GM19099 (cell line): ENCODE results near the gene KRR1.

Experiments
- POLR2A ChIP-seq: IDR thresholded peaks from 3 replicates; pipeline ENCODE4 v1.6.1; 2011; ENCODE audit warnings: low read depth; ENCODE audit not compliant: insufficient read length; ENCODE audit errors: extremely low read depth

KRR1 gene

DNA sequence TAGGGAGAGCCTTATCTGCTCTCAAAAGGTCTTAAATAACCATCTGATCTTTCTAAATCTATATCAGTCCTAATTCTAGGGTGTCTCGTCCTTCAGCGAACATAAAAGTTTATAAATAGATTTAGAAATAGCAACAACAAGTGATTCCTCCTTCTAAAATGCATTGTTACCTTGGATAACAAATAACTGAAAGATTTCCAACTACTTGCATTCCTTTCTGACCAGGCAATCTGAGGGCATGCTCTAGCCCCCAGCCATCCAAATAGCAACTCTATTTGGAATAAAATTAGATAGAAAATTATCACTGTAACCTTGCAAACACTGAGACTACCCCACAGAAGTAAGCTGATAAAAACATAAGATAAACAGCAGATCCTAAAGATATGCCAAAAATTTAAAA is 21.8 kb upstream of the KRR1 start:
- no peak for TF ChIP-seq POLR2A

DNA sequence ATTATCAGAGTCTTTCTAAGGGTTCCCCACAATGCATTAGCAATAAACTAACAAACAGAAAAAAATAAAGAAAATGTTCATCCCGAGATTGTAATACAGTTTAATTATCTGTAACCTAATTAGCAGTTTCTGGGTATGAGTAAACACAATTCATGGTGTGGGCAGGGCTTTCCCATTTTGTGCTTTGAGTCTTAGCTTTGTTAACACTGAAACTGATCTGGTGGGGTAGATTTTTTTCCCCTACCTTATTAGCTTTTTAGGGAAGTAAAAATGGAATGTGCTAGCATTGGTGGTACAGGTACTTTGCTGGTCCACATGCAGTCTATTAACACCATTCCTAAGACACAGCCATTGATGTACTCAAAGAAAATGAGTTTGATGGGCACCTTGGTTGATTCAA is 18.4 kb upstream of the KRR1 start:
- no peak for TF ChIP-seq POLR2A

DNA sequence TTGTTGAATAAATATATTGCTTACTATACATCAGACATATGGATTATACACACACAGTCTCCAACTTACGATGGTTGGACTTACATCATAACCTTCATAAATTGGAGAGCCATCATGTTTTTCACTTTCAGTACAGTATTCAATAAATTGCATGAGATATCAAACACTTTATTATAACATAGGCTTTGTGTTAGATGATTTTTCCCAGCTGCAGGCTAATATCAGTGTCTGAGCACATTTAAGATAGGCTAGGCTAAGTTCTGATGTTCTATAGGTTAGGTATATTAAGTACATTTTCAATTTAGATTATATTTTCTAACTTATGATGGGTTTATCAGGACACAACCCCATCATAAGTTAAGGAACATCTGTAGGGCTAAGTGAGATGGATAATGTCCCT is 17.9 kb upstream of the KRR1 start:
- no peak for TF ChIP-seq POLR2A

DNA sequence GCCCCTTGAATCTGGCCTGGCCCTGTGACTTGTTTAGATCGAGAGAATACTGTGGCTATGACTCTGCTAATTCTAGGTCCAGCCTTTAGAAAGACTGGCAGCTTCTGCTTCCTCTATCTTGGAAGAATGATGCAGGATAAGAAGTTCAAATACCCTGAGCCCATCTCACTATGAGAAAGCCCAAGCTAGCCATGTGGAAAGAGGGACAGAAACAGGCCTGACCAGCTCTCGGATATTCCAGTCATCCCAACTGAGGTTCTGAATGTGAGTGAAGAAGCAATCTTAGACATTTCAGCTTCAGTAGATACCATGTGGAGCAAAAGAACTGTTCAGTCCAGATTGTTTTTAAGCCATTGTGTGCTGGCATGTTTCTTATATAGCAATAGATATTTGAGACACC is 17.3 kb upstream of the KRR1 start:
- no peak for TF ChIP-seq POLR2A

DNA sequence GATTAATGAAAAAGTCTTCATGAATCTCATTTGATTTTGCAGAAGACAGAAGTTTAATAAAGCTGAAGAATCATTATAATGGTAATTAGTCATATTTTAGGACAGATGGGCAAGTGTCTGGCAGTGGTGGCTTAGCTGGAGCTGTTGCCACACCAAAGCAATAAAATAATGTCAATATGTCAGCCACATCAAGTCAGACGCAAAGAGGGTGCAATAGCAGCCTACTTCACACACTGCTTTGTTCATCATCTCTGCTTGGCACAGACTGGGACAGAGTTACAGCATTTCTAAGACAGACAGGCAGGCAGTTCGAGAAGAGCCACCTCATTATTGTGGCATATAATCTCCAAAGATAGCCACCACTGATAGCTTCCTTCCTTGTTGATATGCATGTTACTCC is 16.9 kb upstream of the KRR1 start:
- no peak for TF ChIP-seq POLR2A

DNA sequence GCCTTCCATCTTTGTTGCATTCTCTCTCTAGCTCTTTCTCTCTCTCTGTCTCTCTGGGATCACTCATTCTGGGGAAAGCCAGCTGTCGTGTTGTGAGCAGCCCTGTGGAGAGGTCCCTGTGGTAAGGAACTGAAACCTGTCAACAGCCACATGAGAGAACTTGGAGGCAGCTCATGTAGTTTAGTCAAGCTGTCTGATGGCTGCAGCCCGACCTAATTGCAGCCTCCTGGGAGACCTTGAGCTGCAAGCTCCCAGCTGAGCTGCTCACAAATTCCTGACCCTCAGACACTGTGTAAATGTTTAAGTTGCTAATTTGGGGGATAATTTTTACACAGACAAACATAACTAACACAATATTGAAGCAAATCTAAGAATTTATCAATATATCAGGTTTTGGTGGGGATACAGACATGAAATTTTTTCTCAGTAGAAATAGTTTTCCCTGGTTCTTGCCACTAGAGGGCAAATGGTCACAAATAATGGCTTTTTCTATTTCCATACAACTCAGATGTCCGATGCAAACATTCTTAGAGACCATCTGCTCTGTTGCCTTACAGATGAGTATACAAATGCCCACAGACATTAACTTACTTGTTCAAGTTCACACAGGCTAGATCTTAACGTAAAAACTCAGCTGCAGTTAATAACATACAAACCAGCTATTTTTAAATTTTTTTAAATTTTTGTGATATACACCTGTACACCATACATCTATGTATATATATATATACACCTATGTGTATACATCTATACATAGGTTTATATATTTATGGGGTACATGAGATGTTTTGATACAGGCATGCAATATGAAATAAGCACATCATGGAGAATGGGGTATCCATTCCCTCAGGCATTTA is 15.5 kb upstream of the KRR1 start:
- TF ChIP-seq POLR2A = no peak

DNA sequence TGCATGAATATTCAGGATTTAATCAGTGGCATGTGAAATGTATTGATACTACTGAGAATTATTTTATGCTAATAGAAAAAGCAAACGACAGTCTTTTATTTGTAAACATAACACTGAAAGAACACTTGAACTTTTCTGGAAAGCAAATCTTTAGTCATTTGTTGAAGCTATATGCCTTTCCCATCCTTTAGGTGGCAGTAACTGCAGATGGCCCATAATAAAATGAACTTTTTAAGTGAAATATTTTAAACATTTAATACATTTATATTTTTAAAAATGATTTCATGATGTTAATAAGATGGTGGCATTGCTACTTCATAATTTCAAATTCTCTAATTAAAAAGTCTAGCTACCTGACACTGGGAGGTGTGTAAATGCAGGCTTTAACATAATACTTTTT is 13.9 kb upstream of the KRR1 start:
- TF ChIP-seq POLR2A = no peak

DNA sequence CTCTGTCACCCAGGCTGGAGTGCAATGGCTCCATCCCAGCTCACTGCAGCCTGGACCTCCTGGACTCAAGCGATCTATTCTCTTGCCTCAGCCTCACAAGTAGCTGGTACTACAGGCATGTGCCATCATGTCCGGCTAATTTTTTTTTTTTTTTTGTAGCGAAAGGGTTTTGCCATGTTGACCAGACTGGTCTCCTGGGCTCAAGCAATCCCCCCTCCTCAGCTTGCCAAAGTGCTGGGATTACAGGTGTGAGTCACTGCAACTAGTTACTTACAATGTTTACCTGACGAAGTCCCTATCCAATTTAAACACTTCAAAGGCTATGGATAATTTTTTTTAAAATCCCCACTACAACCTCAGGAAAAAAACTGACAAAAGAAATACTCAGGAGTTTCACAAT is 1.8 kb downstream of the KRR1 start:
- TF ChIP-seq POLR2A = no peak

DNA sequence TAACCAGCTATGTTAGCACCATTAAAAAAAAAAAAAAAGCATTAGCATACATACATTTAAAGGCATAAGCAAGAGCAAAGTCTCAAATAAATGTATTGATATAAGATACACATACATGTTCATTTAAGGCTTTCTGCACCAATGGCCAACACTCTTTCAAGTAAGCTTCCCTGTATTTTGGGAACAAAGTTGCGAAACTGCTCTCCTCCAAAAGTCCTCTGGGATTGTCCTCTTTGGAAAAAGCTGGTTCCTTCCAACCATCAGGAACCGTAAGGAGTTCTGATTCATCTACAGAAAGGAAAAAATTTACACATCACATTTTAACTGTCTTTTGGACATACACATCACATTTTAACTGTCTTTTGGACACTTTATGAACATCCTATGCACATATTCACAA is 3.2 kb downstream of the KRR1 start:
- no peak for TF ChIP-seq POLR2A

DNA sequence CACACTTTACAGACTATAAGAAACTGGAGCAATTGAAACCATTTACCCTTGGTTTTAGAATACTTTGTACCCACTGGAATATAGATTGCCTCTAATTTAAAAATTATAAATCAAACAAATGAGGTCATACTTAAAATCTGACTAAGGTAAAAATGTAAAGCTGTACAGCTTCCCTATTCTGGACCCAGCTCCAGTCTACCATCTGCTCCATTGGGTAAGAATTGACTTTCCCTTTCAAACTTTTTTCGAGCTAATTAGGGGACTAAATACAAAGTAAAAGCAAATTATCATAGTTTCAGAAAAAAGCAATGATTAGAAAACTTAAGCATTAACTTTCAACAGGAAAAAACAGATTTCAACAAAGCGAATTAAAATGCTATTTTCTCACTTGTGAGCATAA is 4.3 kb downstream of the KRR1 start:
- no peak for TF ChIP-seq POLR2A

DNA sequence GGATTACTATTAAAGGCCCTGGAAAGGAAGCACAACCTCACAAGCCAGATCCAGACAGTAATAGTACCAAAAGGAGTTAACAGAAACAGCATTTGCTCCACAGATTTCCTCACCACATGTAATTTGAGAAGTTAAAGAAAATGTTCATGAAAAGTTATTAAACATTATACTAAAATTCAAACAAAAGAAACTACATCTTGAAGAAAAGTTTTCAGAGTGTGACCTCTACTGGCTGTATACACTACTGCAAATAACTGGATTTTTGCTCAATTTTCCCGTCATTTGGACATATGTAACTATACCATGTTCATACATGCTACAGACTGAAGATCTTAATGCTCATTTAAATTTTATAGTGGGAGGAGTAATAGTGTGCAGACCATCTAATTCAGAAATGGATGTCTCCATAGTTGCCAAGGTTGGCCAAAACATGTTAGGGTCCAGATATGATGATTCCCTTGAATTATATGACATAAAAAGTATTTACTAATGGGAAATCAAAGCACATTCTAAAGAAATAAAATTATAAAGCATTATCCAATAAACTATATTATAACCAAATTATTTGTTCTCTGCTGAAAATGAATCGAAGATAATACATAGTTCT is 5.6 kb downstream of the KRR1 start:
- TF ChIP-seq POLR2A = no peak

DNA sequence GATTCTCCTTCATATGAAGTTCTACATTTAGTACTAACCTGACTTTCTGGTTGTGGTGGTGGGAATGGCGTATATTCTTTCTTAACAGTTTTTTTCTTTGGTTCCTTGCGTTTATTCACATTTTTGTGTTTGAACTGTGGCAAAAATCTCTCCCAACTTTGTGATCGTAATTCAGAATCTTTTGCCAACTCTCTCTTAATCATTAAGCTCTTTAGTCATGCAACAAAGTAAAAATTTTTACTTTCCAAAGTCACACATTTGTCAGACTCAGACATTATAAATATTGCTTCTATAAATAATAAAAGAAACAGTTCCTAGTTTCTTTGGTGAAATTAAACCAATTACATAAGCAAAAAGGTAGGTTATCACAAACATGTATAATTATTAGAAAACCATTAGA is 7.5 kb downstream of the KRR1 start:
- TF ChIP-seq POLR2A = no peak

DNA sequence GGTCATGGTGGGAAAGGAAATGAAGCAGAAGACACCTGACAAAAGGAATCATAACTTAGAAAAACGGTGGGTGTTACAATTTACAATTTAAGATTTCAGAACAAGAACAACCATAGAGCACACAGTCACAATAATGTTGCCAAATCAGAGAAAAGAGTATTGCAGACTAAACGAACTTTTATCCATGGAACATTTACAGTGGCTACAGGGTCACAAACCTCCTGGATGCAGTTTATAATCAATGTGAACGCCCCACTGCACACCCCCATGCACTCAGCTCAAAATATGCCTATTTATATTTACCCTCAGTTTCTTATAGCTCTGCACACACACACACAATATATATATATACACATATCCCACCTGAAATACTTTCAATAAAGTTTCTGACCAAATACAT is 8.0 kb downstream of the KRR1 start:
- TF ChIP-seq POLR2A = no peak

DNA sequence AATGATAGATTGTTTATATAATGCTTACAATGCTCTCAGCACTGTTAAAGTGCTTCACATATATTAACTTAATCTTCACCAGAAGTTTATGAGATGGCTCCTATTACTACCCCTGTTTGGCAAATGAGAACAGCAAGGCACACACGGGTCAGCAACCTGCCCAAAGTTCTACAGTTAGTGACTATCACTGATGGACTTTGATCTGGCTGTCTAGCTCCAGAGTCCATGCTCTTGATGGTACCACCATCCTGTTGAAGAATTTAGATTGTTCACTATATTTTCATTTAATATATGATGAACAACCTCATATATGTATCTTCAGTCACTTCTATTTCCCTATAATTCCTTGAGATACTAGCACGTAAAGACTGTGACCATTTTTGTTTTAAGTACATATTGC is 20.2 kb downstream of the KRR1 start:
- no peak for TF ChIP-seq POLR2A

DNA sequence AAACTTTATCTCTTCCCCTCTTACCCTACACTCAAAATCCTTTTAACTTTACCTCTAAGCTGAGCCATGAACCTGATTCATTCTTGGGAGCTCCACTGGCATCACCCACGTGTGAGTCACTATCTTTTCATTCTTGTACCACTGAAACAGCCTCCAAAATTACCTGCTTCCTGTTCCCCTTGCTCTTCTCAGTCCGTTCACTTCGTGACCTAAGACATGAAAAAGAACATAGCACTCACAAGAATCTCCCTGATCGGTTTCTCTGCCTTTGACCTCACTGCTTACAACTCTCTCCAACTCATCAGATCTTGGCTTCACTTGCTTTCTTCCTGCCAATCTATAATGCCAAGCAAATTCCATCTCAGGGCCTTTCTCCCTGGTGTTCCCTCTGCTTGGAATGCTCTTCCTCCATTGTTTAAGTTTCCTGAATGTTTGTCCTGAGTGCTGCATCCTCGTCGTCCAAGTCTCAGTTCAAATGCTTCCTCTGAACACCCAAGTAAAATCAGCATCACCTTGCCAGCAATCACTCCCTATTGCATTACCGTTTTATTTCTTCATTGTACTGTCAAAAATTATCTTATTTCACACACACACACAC is 21.7 kb downstream of the KRR1 start:
- no peak for TF ChIP-seq POLR2A

DNA sequence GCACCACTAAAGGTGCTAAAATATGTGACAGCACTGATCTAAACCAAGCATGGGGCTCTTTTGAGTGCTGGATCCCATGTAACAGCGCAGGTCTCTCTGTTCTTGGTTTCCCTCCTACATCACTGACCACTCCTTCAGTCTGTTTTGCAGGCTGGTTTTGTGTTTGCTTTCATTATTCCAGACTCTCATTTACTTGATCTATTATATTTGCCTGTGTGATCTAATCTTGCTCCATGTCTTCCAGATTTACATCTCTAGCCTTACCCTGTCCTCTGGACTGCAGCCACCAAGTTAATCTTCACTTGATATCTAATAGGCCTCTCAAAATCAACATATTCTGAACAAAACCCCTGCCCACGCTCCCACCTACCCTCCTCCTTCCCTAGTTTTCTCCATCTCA is 22.2 kb downstream of the KRR1 start:
- no peak for TF ChIP-seq POLR2A

DNA sequence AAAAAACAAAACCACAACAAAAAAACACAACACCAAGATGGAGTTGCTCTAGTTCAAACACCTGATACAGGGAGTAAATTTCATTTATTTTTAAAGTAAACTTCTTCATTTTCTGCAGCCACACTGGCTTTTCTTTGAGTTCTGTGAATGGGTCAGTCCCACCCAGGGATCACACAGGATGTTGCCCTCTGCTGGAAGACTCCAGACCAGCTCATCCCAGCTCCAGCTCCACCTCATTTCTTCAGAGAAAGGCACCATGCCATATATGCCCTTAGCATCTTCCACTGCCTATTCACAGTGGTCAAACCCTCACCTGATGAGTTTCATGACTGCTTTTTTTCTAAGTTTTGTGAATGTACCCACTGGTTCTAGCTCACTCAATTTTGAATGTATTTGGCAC is 22.9 kb downstream of the KRR1 start:
- no peak for TF ChIP-seq POLR2A

DNA sequence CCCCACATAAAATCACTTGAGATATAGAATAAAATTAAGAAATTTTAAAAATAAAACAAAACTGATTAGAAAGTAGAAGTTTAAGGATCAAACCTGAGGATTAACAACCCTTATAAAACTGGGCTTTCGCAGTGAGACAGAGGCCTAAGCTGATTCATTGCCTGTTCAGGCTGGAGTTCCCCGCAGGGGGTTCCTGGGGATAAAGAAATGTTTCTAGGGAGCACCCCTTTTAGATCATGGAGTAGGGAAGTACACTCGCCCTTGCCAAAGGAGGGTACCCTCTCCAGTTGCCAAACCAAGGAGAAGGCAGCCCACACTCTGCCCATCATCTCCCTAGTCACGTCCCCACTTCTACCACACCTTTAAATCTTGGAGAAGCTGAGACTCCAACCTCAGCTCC is 24.1 kb downstream of the KRR1 start:
- TF ChIP-seq POLR2A = no peak
